ENCODE measurements around the gene DRAM2.
A peak's percentile ranks its signal among the peaks of the same experiment; 100 is the strongest.

DRAM2 gene

GRCh38 chr1:111139956-111140679, at the start of gene DRAM2, which contains the start of gene CEPT1:
DRAM2 (minus strand) TSS chr1:111140093; CDS start chr1:111131554, 8,539 bp downstream.
CEPT1 (plus strand) TSS chr1:111140223; CDS start chr1:111147715, 7,492 bp downstream.
- no peak for TF ChIP-seq ZNF274 (IDR thresholded peaks at IDR 0.05; ENCODE audit: low read depth, low read length)

DNA sequence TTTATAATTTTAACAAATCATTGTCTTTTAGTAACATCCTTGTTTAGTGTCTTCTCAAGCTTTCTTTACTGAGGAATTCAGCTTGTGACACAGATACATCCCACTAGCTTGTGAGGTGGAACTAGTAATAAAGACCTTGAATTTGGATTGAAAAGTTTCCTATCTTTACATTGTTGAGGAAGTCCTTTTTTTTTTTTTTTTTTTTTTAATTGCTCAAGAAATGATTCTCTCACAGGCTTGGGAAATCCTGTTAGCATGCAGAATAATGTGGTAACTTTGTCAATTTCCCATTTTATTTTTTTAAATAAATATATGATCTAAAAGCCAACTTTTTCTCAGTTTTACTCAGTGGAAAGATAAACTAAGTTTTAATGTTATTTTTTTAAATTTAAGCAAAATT, 44.8 kb upstream of the DRAM2 start:
- no peak for TF ChIP-seq ZNF274 (IDR thresholded peaks at IDR 0.05; ENCODE audit: low read depth, low read length)
- no peak overlapping the region for H3K4me3 ChIP-seq (ENCODE audit: low read length)

More at GRCh38 chr1:111139956-111140679, at the start of gene DRAM2, which contains the start of gene CEPT1:
- H3K4me3 ChIP-seq (ENCODE audit: low read length), result peak within 1 kb of the TSS; percentile 98

GRCh38 chr1:111183308-111184069, 43.6 kb upstream of the DRAM2 start:
- H3K4me3 ChIP-seq (ENCODE audit: low read length), result no peak overlapping the region
- TF ChIP-seq ZNF274 (IDR thresholded peaks at IDR 0.05; ENCODE audit: low read depth, low read length), result no peak

GRCh38 chr1:111182052-111182451, 42.2 kb upstream of the DRAM2 start:
- no peak overlapping the region for H3K4me3 ChIP-seq (ENCODE audit: low read length)
- TF ChIP-seq ZNF274 (IDR thresholded peaks at IDR 0.05; ENCODE audit: low read depth, low read length), result no peak

- H3K4me3 ChIP-seq (ENCODE audit: low read length), result no peak overlapping the region
- no peak for TF ChIP-seq ZNF274 (IDR thresholded peaks at IDR 0.05; ENCODE audit: low read depth, low read length)
Observed at GRCh38 chr1:111179968-111180533, 40.2 kb upstream of the DRAM2 start.

DNA sequence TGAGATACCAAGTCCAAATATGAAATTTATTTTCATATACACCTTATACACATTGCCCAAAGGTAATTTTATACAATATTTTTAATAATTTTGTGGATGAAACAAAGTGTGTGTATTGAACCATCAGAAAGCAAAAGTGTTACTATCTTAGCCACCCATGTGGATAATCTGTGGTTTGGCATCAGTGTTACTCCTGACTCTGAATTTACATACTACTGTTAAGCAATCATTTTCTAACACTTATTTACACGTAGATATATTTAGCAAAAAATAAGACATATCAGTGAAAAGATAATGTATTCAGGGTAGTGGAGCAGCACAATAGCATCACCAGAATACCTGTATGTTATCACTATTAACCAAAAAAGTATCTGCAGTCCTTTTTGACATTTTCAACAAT, 36.8 kb upstream of the DRAM2 start:
- no peak for TF ChIP-seq ZNF274 (IDR thresholded peaks at IDR 0.05; ENCODE audit: low read depth, low read length)
- no peak overlapping the region for H3K4me3 ChIP-seq (ENCODE audit: low read length)

GRCh38 chr1:111175349-111175748, 35.5 kb upstream of the DRAM2 start:
- no peak overlapping the region for H3K4me3 ChIP-seq (ENCODE audit: low read length)
- no peak for TF ChIP-seq ZNF274 (IDR thresholded peaks at IDR 0.05; ENCODE audit: low read depth, low read length)

DNA sequence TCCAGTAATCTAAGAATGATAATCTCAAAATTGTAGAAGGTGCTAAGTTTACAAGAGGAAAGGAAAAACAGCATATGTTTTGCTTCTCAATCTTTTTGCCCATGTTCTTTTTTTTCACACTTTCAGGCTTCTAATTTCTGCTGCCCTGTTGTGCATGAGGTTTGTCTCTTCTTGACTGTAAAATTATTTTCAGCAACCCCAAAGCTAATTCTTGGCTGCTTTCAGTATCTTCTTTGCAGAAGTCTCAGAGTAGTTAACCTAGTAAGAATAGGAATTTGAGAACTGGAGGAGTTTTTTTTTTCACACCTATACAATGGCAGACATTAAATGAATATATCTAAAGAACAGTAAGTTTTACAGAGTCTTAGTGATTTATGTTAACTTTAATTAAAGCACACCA, 34.2 kb upstream of the DRAM2 start:
- TF ChIP-seq ZNF274 (IDR thresholded peaks at IDR 0.05; ENCODE audit: low read depth, low read length), result no peak

GRCh38 chr1:111172463-111172862, 32.6 kb upstream of the DRAM2 start:
- no peak overlapping the region for H3K4me3 ChIP-seq (ENCODE audit: low read length)
- no peak for TF ChIP-seq ZNF274 (IDR thresholded peaks at IDR 0.05; ENCODE audit: low read depth, low read length)

More for the DNA sequence above, 34.2 kb upstream of the DRAM2 start:
- H3K4me3 ChIP-seq (ENCODE audit: low read length), result no peak overlapping the region

GRCh38 chr1:111164151-111164550, 24.3 kb upstream of the DRAM2 start:
- TF ChIP-seq ZNF274 (IDR thresholded peaks at IDR 0.05; ENCODE audit: low read depth, low read length), result no peak
- no peak overlapping the region for H3K4me3 ChIP-seq (ENCODE audit: low read length)

DNA sequence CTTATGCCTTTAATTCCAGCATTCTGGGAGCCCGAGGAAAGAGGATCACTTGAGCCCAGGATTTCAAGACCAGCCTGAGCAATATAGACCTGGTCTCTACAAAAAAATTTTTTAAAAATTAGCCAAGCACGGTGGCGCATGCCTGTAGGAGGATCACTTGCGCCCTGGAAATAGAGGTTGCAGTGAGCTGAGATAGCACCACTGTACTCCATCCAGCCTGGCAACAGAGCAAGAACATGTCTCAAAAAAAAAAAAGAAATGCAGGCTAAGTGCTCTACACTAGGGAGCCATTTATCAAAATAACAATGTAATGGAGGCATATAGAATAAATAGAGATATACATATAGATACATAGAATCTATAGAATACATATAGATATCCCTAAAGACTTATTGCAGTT, 23.5 kb upstream of the DRAM2 start:
- no peak for TF ChIP-seq ZNF274 (IDR thresholded peaks at IDR 0.05; ENCODE audit: low read depth, low read length)

GRCh38 chr1:111162488-111162880, 22.6 kb upstream of the DRAM2 start:
- H3K4me3 ChIP-seq (ENCODE audit: low read length), result no peak overlapping the region
- TF ChIP-seq ZNF274 (IDR thresholded peaks at IDR 0.05; ENCODE audit: low read depth, low read length), result no peak

More for the DNA sequence above, 23.5 kb upstream of the DRAM2 start:
- H3K4me3 ChIP-seq (ENCODE audit: low read length), result no peak overlapping the region

DNA sequence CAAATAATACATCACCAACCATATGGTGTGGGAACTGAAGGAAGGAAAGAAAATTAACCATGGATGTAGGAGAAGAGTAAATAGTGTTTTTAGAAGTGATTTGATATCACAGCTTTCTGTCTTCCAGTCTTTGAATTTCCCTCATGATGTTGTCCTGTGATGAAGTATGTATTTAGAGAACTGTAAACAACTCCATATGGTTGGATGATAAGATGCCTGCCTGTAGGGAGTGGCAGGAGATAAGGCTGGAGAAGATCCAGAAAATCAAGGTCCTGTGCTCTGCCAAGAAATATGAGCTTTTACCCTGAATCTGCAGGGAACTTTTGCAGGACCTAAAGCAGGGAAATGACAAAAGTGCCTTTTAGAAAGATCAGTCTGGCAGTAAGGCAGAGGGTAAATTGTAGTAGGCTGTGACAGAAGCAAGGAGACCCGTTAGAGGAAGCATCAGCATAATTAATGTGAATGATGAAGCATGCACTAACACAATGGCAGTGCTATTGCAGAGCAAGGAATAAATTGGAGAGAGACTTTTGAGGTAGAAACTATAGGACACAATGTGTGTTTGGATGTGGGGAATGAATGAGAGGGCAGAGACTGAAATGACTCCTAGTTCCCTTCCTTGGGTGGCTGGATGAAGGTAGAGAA, 22.1 kb upstream of the DRAM2 start:
- TF ChIP-seq ZNF274 (IDR thresholded peaks at IDR 0.05; ENCODE audit: low read depth, low read length), result no peak
- H3K4me3 ChIP-seq (ENCODE audit: low read length), result no peak overlapping the region

GRCh38 chr1:111157431-111157830, 17.5 kb upstream of the DRAM2 start:
- H3K4me3 ChIP-seq (ENCODE audit: low read length), result no peak overlapping the region
- TF ChIP-seq ZNF274 (IDR thresholded peaks at IDR 0.05; ENCODE audit: low read depth, low read length), result no peak

Measured in GM08714 (cell line).